Measurements from ENCODE around the gene PLK5. TPM values are rescaled to one million over a fixed set of nuclear protein-coding genes. Genes with fewer than 3 reads are reported as not detected.

Gene PLK5
- polyA plus RNA-seq, 12 donors, result 0.17 to 0.78 (median 0.24) TPM; not detected in 5

DNA sequence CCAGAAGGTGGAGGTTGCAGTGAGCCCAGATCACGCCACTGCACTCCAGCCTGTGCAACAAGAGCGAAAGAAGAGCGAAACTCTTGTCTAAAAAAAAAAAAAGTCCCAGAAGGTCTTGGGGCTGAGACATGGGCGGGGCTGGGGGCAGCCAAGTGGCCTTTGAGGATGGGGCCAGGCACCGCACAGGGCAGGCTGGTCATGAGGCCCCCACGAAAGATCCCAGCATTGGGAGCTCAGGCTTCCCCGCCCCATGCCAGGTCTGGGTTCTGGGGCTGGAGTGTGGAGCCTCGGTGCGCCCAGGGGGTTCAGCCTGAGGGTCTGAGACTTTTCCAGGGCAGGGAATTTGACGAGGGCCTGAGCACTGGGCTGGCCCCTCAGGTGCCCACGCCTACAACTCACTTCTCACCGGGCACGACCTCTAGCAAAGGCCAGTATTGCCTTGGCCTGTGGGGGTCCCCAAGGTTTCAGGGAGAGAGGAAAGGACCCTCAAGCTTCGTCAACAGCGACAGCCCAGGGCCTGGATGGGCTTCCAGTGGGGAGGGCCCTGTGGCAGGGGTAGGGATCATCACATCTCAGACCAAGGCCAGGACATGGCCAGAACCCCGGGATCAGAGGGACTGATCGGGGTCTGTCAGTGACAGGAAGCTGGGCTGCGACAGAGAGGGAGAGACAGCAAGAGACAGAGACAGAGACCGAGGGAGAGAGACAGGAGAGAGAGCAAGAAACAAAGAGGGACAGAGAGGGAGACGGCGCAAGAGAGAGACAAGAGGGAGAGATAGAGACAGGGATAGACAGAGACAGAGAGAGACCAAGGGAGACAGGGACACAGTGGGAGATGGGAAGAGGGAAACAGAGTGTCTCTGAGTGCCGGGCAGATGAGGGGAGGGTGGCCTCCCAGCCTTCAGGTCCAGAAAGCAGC is 51.7 kb downstream of the PLK5 start:
- DNase-seq, result no peak

DNA sequence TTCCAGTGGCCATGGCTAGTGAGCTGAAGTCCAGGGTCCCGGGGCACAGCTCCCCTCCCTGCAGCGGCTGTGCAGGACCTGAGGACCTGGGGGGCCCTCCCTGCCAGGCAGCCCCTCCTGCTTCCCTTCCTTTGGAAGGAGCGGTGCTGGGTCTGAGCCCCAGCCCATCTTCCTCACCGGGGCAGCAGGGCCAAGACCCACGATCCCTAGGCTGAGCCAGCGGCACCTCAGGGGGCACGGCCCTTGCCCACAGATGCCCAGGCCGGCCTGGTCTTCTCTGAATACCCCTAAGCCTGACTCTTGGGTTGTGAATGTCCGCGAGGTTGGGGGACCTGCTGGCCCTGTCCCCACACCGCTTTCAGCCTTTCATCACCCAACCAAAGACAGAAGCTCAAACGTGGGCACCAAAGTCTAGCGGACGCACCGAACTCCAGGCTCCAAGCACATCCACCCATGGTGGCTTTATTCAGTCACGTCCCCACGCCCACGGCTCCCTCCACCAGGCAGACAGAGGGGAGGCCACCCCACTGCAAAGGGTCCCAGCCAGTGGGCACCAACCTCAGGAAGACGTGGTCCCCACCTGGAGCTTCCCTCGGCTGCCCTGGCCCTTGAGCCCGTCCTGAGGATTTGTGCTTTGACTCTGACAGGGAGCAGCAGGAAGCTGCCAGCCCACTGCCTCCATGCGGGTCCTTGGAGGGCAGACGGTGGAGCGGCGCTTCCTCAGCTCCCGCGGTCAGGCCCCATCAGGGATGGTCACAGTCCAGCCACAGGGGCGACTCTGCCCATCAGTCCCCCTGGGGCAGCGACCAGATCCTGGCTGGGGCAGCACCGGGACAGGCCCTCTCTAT is 52.6 kb downstream of the PLK5 start:
- no peak for DNase-seq

DNA sequence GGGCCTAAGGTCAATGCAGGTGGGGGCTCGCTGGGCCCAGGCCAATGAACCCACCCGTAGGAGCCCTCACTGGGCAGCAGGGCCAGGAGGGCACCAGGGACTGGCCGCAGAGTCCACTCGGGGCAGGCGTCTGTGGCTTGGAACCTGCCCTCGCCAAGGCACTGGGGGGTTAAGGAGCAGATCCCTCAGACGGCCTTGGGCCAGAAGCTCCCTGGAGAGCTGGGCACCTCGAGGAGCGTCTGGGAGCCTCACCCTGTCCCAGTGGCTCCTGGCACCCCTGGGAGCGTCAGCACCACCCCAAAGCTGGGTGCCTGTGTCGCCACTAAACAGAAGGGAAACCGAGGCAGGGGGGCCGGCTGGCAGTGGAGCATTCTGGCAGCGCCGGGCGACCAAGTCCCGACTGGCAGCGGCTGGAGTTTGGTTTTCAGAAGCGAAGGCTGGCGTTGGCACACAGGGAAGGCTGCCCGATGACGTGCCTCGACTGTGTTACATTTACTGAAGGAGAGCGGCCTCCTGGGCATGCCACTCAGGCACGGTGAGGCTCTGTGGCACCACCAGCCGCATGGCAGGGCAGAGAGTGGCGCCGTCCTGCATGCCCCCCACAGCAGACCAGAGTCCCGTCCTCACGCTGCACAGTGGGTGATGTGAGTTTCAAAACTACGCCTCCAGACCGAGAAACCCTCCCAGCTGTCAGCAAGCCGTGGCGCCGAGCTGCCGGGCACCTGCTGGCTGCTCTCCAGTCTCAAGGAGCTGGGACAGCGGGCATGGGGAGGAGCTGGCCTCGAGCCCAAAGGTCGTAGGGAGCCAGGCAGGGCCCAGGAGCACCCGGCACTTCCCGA is 53.4 kb downstream of the PLK5 start:
- DNase-seq, result no peak

DNA sequence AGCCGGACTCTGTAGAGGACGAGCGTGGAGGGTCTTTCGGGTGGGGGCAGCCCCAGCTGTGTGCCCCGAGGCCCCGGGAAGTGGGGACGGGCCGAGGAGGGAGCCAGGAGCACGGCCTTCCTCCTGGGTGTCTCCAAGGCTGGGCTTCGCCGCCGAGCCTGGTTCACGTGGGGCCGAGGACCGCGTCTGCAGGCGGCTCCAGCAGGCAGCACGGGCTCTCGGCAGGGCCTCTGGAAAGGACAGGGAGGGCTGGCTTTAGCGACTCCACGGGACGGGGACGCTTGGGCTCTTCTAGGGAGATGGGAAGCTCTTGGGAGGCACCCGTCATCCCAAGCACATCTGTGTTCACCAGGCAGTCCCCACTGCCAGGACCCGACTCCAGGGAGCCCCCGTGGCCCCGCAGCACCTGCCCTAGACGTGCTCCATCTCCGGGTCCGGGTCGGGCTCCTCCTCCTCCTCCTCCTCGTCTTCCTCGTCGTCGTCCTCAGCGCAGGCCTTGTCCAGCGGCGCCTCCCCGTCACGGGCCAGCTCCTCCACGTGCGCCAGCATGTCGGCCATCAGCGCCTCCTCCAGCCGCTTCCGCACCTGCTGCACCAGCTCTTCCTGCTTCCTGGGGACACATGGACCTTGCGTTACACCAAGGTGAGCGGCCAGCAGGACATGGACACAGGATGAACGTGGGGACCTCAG is 54.2 kb downstream of the PLK5 start:
- no peak for DNase-seq

DNA sequence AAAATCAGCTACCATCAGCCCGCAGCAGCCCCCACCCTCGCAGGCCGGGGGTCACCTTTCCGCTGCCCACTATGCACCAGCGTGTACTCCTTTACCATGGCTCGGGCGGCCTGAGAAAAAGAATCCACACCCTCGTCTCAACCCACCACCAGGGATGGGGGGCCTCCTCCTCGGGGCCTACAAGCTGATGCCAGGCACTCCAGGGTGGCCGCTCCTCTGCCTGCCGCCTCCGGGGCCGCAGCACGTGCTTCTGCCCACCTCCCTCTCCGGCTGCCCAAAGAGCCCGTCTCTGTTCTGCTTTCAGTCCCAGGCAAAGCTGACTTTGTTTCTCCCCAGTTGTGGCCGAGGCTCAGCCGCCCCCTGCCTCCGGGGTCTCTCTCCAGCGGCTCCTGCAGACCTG is 55.3 kb downstream of the PLK5 start:
- no peak for DNase-seq

DNA sequence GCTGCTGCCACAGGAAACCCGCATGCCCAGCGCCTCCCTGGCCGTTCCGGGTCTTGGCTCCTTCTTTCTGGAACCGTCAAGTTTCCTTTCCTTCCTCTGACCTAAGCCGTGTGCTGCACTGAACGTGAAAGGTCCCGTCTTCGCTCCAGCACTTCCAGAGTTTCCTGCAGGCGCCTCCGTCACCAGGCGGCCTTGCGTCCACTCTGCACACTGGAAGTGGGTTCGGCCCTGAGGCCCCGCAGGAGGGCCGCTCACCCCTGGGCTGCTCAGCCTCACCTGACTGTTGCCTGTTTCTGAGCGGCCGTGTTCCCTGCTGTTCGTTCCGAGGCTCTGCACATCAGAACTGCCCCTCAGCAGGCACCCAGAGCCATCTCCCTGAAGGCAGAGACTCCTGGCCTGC is 56.5 kb downstream of the PLK5 start:
- no peak for DNase-seq

DNA sequence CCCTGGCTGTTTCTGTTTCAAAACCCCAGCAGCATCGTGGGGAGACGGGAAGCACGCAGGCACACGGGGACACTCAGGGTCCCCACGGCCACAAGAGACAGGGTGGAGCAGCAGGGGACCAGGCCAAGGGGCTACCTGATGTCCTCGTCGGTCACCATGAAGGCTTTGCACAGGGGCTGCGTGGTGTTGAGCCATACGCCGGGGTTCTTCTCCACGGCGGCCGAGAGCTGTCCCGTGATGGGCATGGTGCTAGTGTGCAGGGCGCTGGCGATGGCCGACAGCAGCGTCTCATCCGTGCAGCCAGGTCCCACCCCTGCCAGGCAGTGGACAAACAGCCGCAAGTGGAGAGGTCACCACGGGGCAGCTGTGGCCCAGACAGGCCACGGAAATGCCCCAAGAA is 57.1 kb downstream of the PLK5 start:
- DNase-seq, result no peak

DNA sequence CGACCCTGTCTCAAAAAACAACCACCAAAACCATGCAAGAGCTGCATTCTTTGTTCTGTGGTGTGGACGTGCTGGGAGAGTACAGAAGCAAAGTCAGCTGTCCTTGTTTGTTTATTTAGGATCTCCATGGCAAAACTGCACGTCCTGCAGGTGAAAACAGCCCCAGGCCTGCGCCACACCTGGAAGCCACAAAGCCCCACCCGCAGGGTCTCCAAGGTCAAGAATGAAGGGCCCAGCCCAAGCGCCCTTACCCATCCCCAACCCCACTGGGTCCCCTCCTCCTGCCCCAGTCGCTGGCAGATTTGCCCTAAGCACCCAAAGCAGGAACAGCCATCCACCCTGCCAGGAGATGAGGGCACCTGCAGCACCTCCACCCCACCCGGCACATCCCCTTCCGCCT is 58.3 kb downstream of the PLK5 start:
- no peak for DNase-seq

DNA sequence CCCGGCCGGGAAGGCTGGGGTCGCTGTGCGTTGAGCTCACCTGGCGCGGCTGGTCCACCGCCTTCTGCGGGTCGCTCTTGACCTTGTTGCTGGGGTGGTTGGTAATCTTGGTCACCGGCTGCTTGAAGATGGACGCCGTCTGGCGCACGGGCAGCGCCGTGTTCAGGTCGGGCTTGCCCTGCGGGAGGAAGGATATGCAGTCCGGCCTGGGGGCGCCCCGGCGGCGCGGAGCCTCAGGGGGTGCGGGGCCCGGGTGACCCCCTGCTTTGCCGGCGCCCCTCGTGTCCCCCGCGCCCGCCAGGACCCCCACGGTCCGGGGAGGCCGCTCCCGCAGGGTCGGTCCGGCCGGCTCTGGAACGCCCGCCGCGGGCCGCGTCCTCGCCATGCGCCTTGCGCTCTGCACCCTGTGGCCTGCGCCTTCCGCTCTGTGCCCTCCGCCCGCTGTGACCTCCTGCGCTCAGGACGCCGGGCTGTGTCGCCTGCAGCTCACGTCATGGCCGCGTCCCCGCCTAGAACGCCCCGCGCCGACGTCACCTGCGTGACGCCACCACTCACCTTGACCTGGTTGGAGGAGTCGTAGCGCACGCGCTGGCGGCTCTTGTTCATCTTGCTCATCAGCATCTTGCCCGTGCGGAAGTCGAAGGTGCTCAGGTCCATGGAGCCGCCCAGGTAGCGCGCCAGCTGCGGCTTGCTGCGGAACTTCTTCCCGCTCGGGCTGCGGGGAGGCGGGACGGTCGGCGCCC is 60.8 kb downstream of the PLK5 start:
- no peak for DNase-seq

DNA sequence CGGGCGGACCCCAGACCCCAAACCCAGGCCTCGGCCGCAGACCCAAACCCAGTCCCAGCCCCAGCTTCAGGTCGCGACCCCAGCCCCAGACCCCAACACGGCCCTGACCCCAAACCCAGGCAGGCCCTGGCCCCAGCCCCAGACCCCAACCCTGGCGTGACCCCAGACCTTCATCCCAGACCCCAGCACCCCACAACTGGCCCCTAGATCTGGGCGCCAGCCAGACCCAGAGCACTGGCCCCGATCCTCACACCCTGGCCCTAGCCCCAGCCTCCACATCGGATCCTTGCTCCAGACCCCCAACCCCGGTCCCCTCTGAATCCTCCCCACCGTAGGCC is 61.3 kb downstream of the PLK5 start:
- DNase-seq, result no peak

Other genes starting within 250 kb of the PLK5 start
- 10 to 100 TPM in 9 of 12 donors, 1 to 10 TPM in 1, not detected in 2; 9.4 to 17.0 (median 12.6) TPM for gene FAM174C, start 248.5 kb upstream of the PLK5 start, polyA plus RNA-seq (ENCODE audit: insufficient read length in 12 of 12)
- 10 to 100 TPM in 1 of 12 donors, 1 to 10 TPM in 6, under 1 TPM in 4, not detected in 1; 0.33 to 12.8 (median 1.5) TPM for gene EFNA2, start 238.2 kb upstream of the PLK5 start, polyA plus RNA-seq (ENCODE audit: insufficient read length in 12 of 12)
- 10 to 100 TPM in 11 of 12 donors, not detected in 1; 44.5 to 91.2 (median 61.1) TPM for gene NDUFS7, start 140.2 kb upstream of the PLK5 start, polyA plus RNA-seq (ENCODE audit: insufficient read length in 12 of 12)
- gene GAMT, start 122.5 kb upstream of the PLK5 start, polyA plus RNA-seq (ENCODE audit: insufficient read length in 12 of 12), result 100 to 1,000 TPM in 10 of 12 donors, 10 to 100 TPM in 1, not detected in 1; 83.4 to 279 (median 178) TPM
- gene DAZAP1, start 116.5 kb upstream of the PLK5 start, polyA plus RNA-seq (ENCODE audit: insufficient read length in 12 of 12), result 100 to 1,000 TPM in 1 of 12 donors, 10 to 100 TPM in 10, not detected in 1; 53.6 to 125 (median 62.2) TPM
- 1,000 to 10,000 TPM in 4 of 12 donors, 100 to 1,000 TPM in 7, not detected in 1; 661 to 1,382 (median 915) TPM for gene RPS15, start 85.7 kb upstream of the PLK5 start, polyA plus RNA-seq (ENCODE audit: insufficient read length in 12 of 12)
- gene APC2, start 74.0 kb upstream of the PLK5 start, polyA plus RNA-seq (ENCODE audit: insufficient read length in 12 of 12), result 1 to 10 TPM in 2 of 12 donors, under 1 TPM in 9, not detected in 1; 0.45 to 6.1 (median 0.74) TPM
- gene C19orf25, start 44.9 kb upstream of the PLK5 start, polyA plus RNA-seq (ENCODE audit: insufficient read length in 12 of 12), result 10 to 100 TPM in 11 of 12 donors, not detected in 1; 13.1 to 23.4 (median 14.4) TPM
- gene PCSK4, start 33.7 kb upstream of the PLK5 start, polyA plus RNA-seq (ENCODE audit: insufficient read length in 12 of 12), result 1 to 10 TPM in 3 of 12 donors, under 1 TPM in 7, not detected in 2; 0.52 to 3.3 (median 0.79) TPM
- gene REEP6, start 32.9 kb upstream of the PLK5 start, polyA plus RNA-seq (ENCODE audit: insufficient read length in 12 of 12), result 10 to 100 TPM in 1 of 12 donors, 1 to 10 TPM in 10, not detected in 1; 1.2 to 16.1 (median 1.7) TPM
- 10 to 100 TPM in 11 of 12 donors, not detected in 1; 10.4 to 20.2 (median 14.7) TPM for gene ADAMTSL5, start 11.1 kb upstream of the PLK5 start, polyA plus RNA-seq (ENCODE audit: insufficient read length in 12 of 12)
- gene MEX3D, start 44.2 kb downstream of the PLK5 start, polyA plus RNA-seq (ENCODE audit: insufficient read length in 12 of 12), result 10 to 100 TPM in 11 of 12 donors, not detected in 1; 17.1 to 35.0 (median 21.8) TPM
- 10 to 100 TPM in 11 of 12 donors, not detected in 1; 40.7 to 68.7 (median 44.7) TPM for gene MBD3, start 68.8 kb downstream of the PLK5 start, polyA plus RNA-seq (ENCODE audit: insufficient read length in 12 of 12)
- 100 to 1,000 TPM in 6 of 12 donors, 10 to 100 TPM in 5, not detected in 1; 49.0 to 127 (median 106) TPM for gene UQCR11, start 81.4 kb downstream of the PLK5 start, polyA plus RNA-seq (ENCODE audit: insufficient read length in 12 of 12)
- gene TCF3, start 128.5 kb downstream of the PLK5 start, polyA plus RNA-seq (ENCODE audit: insufficient read length in 12 of 12), result 100 to 1,000 TPM in 10 of 12 donors, 10 to 100 TPM in 1, not detected in 1; 96.3 to 195 (median 120) TPM
- gene ONECUT3, start 229.4 kb downstream of the PLK5 start, polyA plus RNA-seq (ENCODE audit: insufficient read length in 12 of 12), result under 1 TPM in 6 of 12 donors, not detected in 6; 0.01 to 0.04 (median 0.04) TPM

Data from muscle of arm (tissue), 12 donors.